ENCODE data around the gene ATP13A5. TPM values are rescaled to one million over a fixed set of nuclear protein-coding genes. Genes with fewer than 3 reads are reported as not detected.

Gene ATP13A5
- total RNA-seq, 4 donors from 2014 or later = not detected

GRCh38 chr3:193357291-193357690, 21.3 kb downstream of the ATP13A5 start:
- H3K36me3 ChIP-seq = no peaks in the 10 kb centered on the region
- H3K27me3 ChIP-seq = no peaks in the 10 kb centered on the region
- DNase-seq = no peak
- H3K27ac ChIP-seq = no peak overlapping the region
- H3K4me1 ChIP-seq = no peaks in the 10 kb centered on the region
- H3K4me3 ChIP-seq = no peak overlapping the region
- H3K9me3 ChIP-seq = no peaks in the 10 kb centered on the region
- TF ChIP-seq CTCF (IDR thresholded peaks at IDR 0.05) = no peak
- no peak for TF ChIP-seq POLR2A (IDR thresholded peaks at IDR 0.05)

- TF ChIP-seq POLR2A (IDR thresholded peaks at IDR 0.05) = no peak
- TF ChIP-seq CTCF (IDR thresholded peaks at IDR 0.05) = no peak
- H3K9me3 ChIP-seq = no peaks in the 10 kb centered on the region
- no peaks in the 10 kb centered on the region for H3K27me3 ChIP-seq
- no peak for DNase-seq
- no peak overlapping the region for H3K27ac ChIP-seq
- no peaks in the 10 kb centered on the region for H3K36me3 ChIP-seq
- no peaks in the 10 kb centered on the region for H3K4me1 ChIP-seq
- H3K4me3 ChIP-seq = no peak overlapping the region
Observed at GRCh38 chr3:193354423-193354822, 24.1 kb downstream of the ATP13A5 start.

GRCh38 chr3:193350744-193351143, 27.8 kb downstream of the ATP13A5 start:
- no peak overlapping the region for H3K4me3 ChIP-seq
- no peaks in the 10 kb centered on the region for H3K9me3 ChIP-seq
- H3K27me3 ChIP-seq = no peaks in the 10 kb centered on the region
- H3K4me1 ChIP-seq = no peaks in the 10 kb centered on the region
- no peak for TF ChIP-seq CTCF (IDR thresholded peaks at IDR 0.05)
- no peak for TF ChIP-seq POLR2A (IDR thresholded peaks at IDR 0.05)
- H3K27ac ChIP-seq = no peak overlapping the region
- H3K36me3 ChIP-seq = no peaks in the 10 kb centered on the region
- DNase-seq = no peak

GRCh38 chr3:193348686-193349085, 29.9 kb downstream of the ATP13A5 start:
- Histone ChIP-seq H3K4me3 (no peak overlapping the region), H3K27me3 (no peaks in the 10 kb centered on the region), H3K9me3 (no peaks in the 10 kb centered on the region), H3K27ac (no peak overlapping the region), H3K4me1 (no peaks in the 10 kb centered on the region), H3K36me3 (no peaks in the 10 kb centered on the region)
- DNase-seq = no peak
- TF ChIP-seq POLR2A (IDR thresholded peaks at IDR 0.05) = no peak
- TF ChIP-seq CTCF (IDR thresholded peaks at IDR 0.05) = no peak

- Histone ChIP-seq H3K27ac (no peak overlapping the region), H3K27me3 (no peaks in the 10 kb centered on the region), H3K4me3 (no peak overlapping the region), H3K9me3 (no peaks in the 10 kb centered on the region), H3K36me3 (no peaks in the 10 kb centered on the region), H3K4me1 (no peaks in the 10 kb centered on the region)
- no peak for DNase-seq
- TF ChIP-seq POLR2A (IDR thresholded peaks at IDR 0.05) (no peak), CTCF (IDR thresholded peaks at IDR 0.05) (no peak)
Observed at GRCh38 chr3:193347521-193348501, 30.7 kb downstream of the ATP13A5 start.

All from Peyer's patch (tissue), 4 donors.